K562 (cell line): ENCODE measurements around the gene DNAJB13. TPM values are rescaled to one million over a fixed set of nuclear protein-coding genes. Genes with fewer than 3 reads are reported as not detected.
A peak's percentile ranks its signal among the peaks of the same experiment; 100 is the strongest.

Experiments used
- ATAC-seq: fragments of 200-7000 bp; cut with Tn5 transposase; 3 replicates; pipeline ENCODE4 v1.9.1; 2020; ENCODE audit warnings: moderate library complexity
- BruUV-seq: library from RNA; stranded (reverse); fragments of 400-500 nt; replicated peaks from 2 replicates; lab custom pipeline; 2021; lab: Mats Ljungman, UMichigan
- CTCF ChIA-PET: fragments of 300-600 bp; formaldehyde crosslinking; extraction: SDS; loops from one replicate; lab custom pipeline; 2021; ENCODE audit warnings: low intra/inter-chr PET ratio; lab: Yijun Ruan, JAX
- POLR2A ChIA-PET: fragments of 300-600, 350-650 bp; sonication (Branson Sonifier 250); formaldehyde crosslinking; extraction: SDS; loops from one replicate; lab custom pipeline; 2021; ENCODE audit warnings: antibody characterized with exemption, inconsistent platforms; lab: Yijun Ruan, JAX
- DNase-seq, 4 experiments: peaks; one replicate each; pipeline versions ENCODE4 v3.0.0 to v3.0.0-alpha.2; 2011 to 2018; ENCODE audit warnings: low spot score in 3 of 4, mixed read lengths in 3 of 4; ENCODE audit errors: extremely low read depth in 1 of 4
- FAIRE-seq: peaks from 2 replicates; lab custom pipeline; 2011; peaks lifted over from hg19 to GRCh38; lab: Jason Lieb, UNC
- H2AFZ ChIP-seq: 2 replicates; pipeline ENCODE4 v1.6.0; 2011; ENCODE audit warnings: low read depth, low read length, control low read depth, inconsistent platforms
- H3K27ac ChIP-seq: fragments of 200-600 bp; 3 replicates; pipeline ENCODE4 v1.8.0; 2011; ENCODE audit warnings: low read depth, mild to moderate bottlenecking, control low read depth, inconsistent platforms, low read length, moderate library complexity, mixed read lengths; ENCODE audit errors: extremely low read depth
- H3K27me3 ChIP-seq, 2 experiments: fragments of 300-600 bp in 1 of 2; 2 replicates in 1 of 2; 3 replicates in 1 of 2; pipeline versions ENCODE4 v1.6.0 to v1.8.0; 2011; ENCODE audit warnings: inconsistent platforms in 2 of 2, low read length in 2 of 2, mild to moderate bottlenecking in 1 of 2, mixed read lengths in 1 of 2, moderate library complexity in 1 of 2; ENCODE audit not compliant: control insufficient read depth in 2 of 2, insufficient read depth in 2 of 2
- H3K36me3 ChIP-seq: fragments of 300-600 bp; 3 replicates; pipeline ENCODE4 v1.8.0; 2011; ENCODE audit warnings: mild to moderate bottlenecking, low read length, inconsistent platforms; ENCODE audit not compliant: control insufficient read depth, insufficient read depth
- H3K4me1 ChIP-seq, 2 experiments: fragments of 200-600 bp in 1 of 2; replicated peaks in 1 of 2; 2 replicates in 1 of 2; 3 replicates in 1 of 2; pipeline versions ENCODE4 v1.5.1 to v1.8.0; 2011; ENCODE audit warnings: inconsistent platforms in 2 of 2, low read length in 2 of 2, mild to moderate bottlenecking in 1 of 2, mixed read lengths in 1 of 2, moderate library complexity in 1 of 2; ENCODE audit not compliant: control insufficient read depth in 2 of 2, insufficient read depth in 2 of 2
- H3K4me2 ChIP-seq: 2 replicates; pipeline ENCODE4 v1.6.1; 2011; ENCODE audit warnings: low read length, control low read depth, inconsistent platforms, mixed read lengths; ENCODE audit not compliant: insufficient read depth
- H3K4me3 ChIP-seq: fragments of 200-600 bp; sonication (generic), shearing (Covaris generic); 2 replicates; pipeline ENCODE4 v1.5.1; 2016; ENCODE audit warnings: control low read depth, inconsistent platforms
- H3K79me2 ChIP-seq: fragments of 200-600 bp; 3 replicates; pipeline ENCODE4 v1.8.0; 2011; ENCODE audit warnings: low read length, inconsistent platforms; ENCODE audit not compliant: control insufficient read depth, insufficient read depth
- H3K9ac ChIP-seq, 2 experiments: 2 replicates each; pipeline versions ENCODE4 v1.6.0 to v1.6.1; 2011; ENCODE audit warnings: low read depth in 2 of 2, low read length in 2 of 2, control low read depth in 1 of 2, inconsistent platforms in 1 of 2, mild to moderate bottlenecking in 1 of 2, mixed read lengths in 1 of 2; ENCODE audit not compliant: insufficient read depth in 1 of 2
- H3K9me1 ChIP-seq: one replicate; pipeline ENCODE4 v1.6.0; 2011; ENCODE audit warnings: inconsistent platforms, mild to moderate bottlenecking, low read length, moderate library complexity; ENCODE audit not compliant: control insufficient read depth, insufficient read depth
- H3K9me3 ChIP-seq: replicated peaks from 2 replicates; pipeline ENCODE4 v1.5.1; 2011; ENCODE audit warnings: low read depth, low read length, inconsistent platforms; ENCODE audit not compliant: control insufficient read depth, insufficient read depth
- H4K20me1 ChIP-seq: replicated peaks from 2 replicates; pipeline ENCODE4 v1.6.1; 2011; ENCODE audit warnings: low read length, inconsistent platforms, mixed read lengths; ENCODE audit not compliant: control insufficient read depth, insufficient read depth
- DACH1 ChIP-seq: fragments of 450-650 bp; IDR thresholded peaks from 2 replicates; pipeline ENCODE4 v1.6.1; 2018; ENCODE audit not compliant: partially characterized antibody
- ELF4 ChIP-seq: fragments of 450-650 bp; formaldehyde crosslinking; IDR thresholded peaks from 2 replicates; pipeline ENCODE4 v1.4.0; 2022; ENCODE audit warnings: missing genetic modification characterization
- HES1 ChIP-seq: fragments of 450-650 bp; IDR thresholded peaks from 2 replicates; pipeline ENCODE4 v1.6.1; 2016; ENCODE audit warnings: low read depth, mild to moderate bottlenecking, moderate library complexity
- MEF2A ChIP-seq: IDR thresholded peaks from 2 replicates; pipeline ENCODE4 v1.6.1; 2011; ENCODE audit warnings: low read depth, mild to moderate bottlenecking, low read length, moderate library complexity; ENCODE audit not compliant: control insufficient read depth
- NFIC ChIP-seq: fragments of 450-650 bp; IDR thresholded peaks from 2 replicates; pipeline ENCODE4 v1.6.1; 2017; ENCODE audit warnings: mild to moderate bottlenecking, inconsistent platforms
- POLR2G ChIP-seq: fragments of 200-400 bp; formaldehyde crosslinking; IDR thresholded peaks from 2 replicates; pipeline ENCODE4 v1.6.1; 2017; ENCODE audit warnings: low read depth, mild to moderate bottlenecking, antibody characterized with exemption, low read length, moderate library complexity
- RCOR1 ChIP-seq, 2 experiments: IDR thresholded peaks; 2 replicates each; pipeline ENCODE4 v1.6.1; 2012; ENCODE audit warnings: low read depth in 2 of 2, low read length in 2 of 2, borderline replicate concordance in 1 of 2, improper control_type of control experiment in 1 of 2
- SLC30A9 ChIP-seq: fragments of 250-450 bp; sonication (Bioruptor Pico); IDR thresholded peaks from 2 replicates; pipeline ENCODE4 v1.8.0; 2022; ENCODE audit warnings: mild to moderate bottlenecking, moderate library complexity
- SRSF3 ChIP-seq: fragments of 200-400 bp; formaldehyde crosslinking; IDR thresholded peaks from 2 replicates; pipeline ENCODE4 v1.6.1; 2016; ENCODE audit warnings: mild to moderate bottlenecking, low read length, moderate library complexity; ENCODE audit not compliant: insufficient read depth
- ZNF511 ChIP-seq: sonication (generic); formaldehyde crosslinking; IDR thresholded peaks from 2 replicates; pipeline ENCODE4 v1.8.0; 2022; ENCODE audit warnings: mild to moderate bottlenecking, missing genetic modification reagents
- WGBS: fragments of 100-300 bp; shearing (Covaris generic); methylation state at CpG from one replicate; pipeline ENCODE4 v1.1.6; 2016; ENCODE audit warnings: low coverage, mixed read lengths; ENCODE audit not compliant: insufficient coverage; ENCODE audit errors: missing lambda C conversion rate; 5-methylcytosine and 5-hydroxymethylcytosine counted together
- in situ Hi-C: fragments of 300-500 bp; cut with MboI; formaldehyde crosslinking; loops from 4 replicates; pipeline ENCODE4 v1.15.0; 2018; ENCODE audit warnings: inconsistent platforms, mixed read lengths
- intact Hi-C: fragments of 100-400 bp; cut with micrococcal nuclease; formaldehyde crosslinking; loops from 2 replicates; pipeline ENCODE4 v1.14.2; 2022
- polyA plus RNA-seq, 8 experiments: library from polyadenylated mRNA; depleted of rRNA in 4 of 8; stranded (reverse) in 5 of 8; unstranded in 3 of 8; fragments of >200 nt; fragmentation: Nextera tagmentation in 2 of 8; fragmentation: Illumina TruSeq in 1 of 8; extraction: Ambion mirVana in 2 of 8; extraction: Trizol in 1 of 8; gene quantifications; 2 replicates each; pipeline versions ENCODE4 v1.2.1 to v1.2.3, GENCODE V29; 2011 to 2014; ENCODE audit warnings: inconsistent platforms in 1 of 8, missing spikeins in 1 of 8
- total RNA-seq, 7 experiments: library from RNA; depleted of rRNA in 6 of 7; stranded (reverse); fragments of >200 nt in 6 of 7; fragmentation: Illumina TruSeq in 2 of 7; extraction: Trizol in 2 of 7; gene quantifications; 2 replicates each; pipeline versions ENCODE4 v1.2.1 to v1.2.3, GENCODE V29; 2011 to 2021; ENCODE audit warnings: low replicate concordance in 1 of 7

DNAJB13 gene
- total and polyA plus RNA-seq, 9 of the 15 experiments (the other 6 are each of a cell fraction or from before 2014, with no cell fraction given): 0.14 TPM; not detected in 8

GRCh38 chr11:73944085-73944484 lies 6.7 kb upstream of the DNAJB13 start:
- peaks cover 3% of the 10 kb centered on the region; the same call in 1 of the 2 replicates for H3K9me3 ChIP-seq
- ATAC-seq (no peak), DNase-seq (no peak), FAIRE-seq (no peak)
- H3K79me2 ChIP-seq: no peaks in the 10 kb centered on the region
- no peak overlapping the region for H3K4me3 ChIP-seq
- no peak overlapping the region for H3K9ac ChIP-seq
- no peaks in the 10 kb centered on the region; a peak in 1 of 5 replicates for H3K4me1 ChIP-seq
- no peak overlapping the region for H3K4me2 ChIP-seq
- H3K36me3 ChIP-seq: no peaks in the 10 kb centered on the region
- in situ Hi-C loops (no loop called here), intact Hi-C loops (no loop called here)
- H3K9me1 ChIP-seq: no peaks in the 10 kb centered on the region
- BruUV-seq: no TSS peak
- no peak overlapping the region for H3K27ac ChIP-seq
- TF ChIP-seq HES1: no peak
- TF ChIP-seq NFIC: peak; percentile 80
- ChIA-PET POLR2A (no interaction called here), CTCF (no interaction called here)
- no peak overlapping the region for H2AFZ ChIP-seq
- WGBS: 17% methylated on average over 6 of the region's 6 CpGs
- H3K27me3 ChIP-seq: no peaks in the 10 kb centered on the region; a peak in 1 of 5 replicates
- H4K20me1 ChIP-seq: no peaks in the 10 kb centered on the region

- no peaks in the 10 kb centered on the region; a peak in 1 of 5 replicates for H3K27me3 ChIP-seq
- ChIA-PET CTCF (no interaction called here), POLR2A (no interaction called here)
- peaks cover 3% of the 10 kb centered on the region; the same call in 1 of the 2 replicates for H3K9me3 ChIP-seq
- BruUV-seq: no TSS peak
- no peaks in the 10 kb centered on the region for H3K79me2 ChIP-seq
- in situ Hi-C loops: no loop called here
- no peaks in the 10 kb centered on the region for H4K20me1 ChIP-seq
- H3K27ac ChIP-seq: no peak overlapping the region
- no peak overlapping the region for H3K9ac ChIP-seq
- DNase-seq: no peak
- H3K9me1 ChIP-seq: no peaks in the 10 kb centered on the region
- WGBS: 49% methylated on average over 9 of the region's 10 CpGs
- ATAC-seq: no peak
- intact Hi-C loops: no loop called here
- no peak for FAIRE-seq
- TF ChIP-seq HES1 (no peak), ELF4 (CRISPR knock-in tag) (no peak), SRSF3 (no peak), SLC30A9 (no peak), POLR2G (no peak), ZNF511 (CRISPR knock-in tag) (no peak), RCOR1 (IDR thresholded peaks at IDR 0.05; ENCODE audit: borderline replicate concordance in 1 of 2, low read depth in 2 of 2, low read length in 2 of 2) (no peak), DACH1 (no peak), MEF2A (no peak)
- H3K4me2 ChIP-seq: no peak overlapping the region
- H3K4me1 ChIP-seq: no peaks in the 10 kb centered on the region; a peak in 1 of 5 replicates
- no peak overlapping the region for H2AFZ ChIP-seq
- no peak overlapping the region for H3K4me3 ChIP-seq
- H3K36me3 ChIP-seq: no peaks in the 10 kb centered on the region
Observed at GRCh38 chr11:73944901-73945300, 5.9 kb upstream of the DNAJB13 start.
